Endodermal cell (in vitro differentiated cells): ENCODE measurements around the gene SLC7A1. TPM values are rescaled to one million over a fixed set of nuclear protein-coding genes. Genes with fewer than 3 reads are reported as not detected.

Experiments used
- DNase-seq: peaks from one replicate; pipeline ENCODE4 v3.0.0-alpha.2; 2017
- H3K27ac ChIP-seq: 2 replicates; pipeline ENCODE4 v1.5.1; 2013; ENCODE audit warnings: mild to moderate bottlenecking, low read depth, low read length, moderate library complexity
- H3K27me3 ChIP-seq: 2 replicates; pipeline ENCODE4 v1.6.1; 2013; ENCODE audit warnings: mild to moderate bottlenecking, low read length, moderate library complexity; ENCODE audit not compliant: insufficient read depth, control insufficient read depth, poor library complexity, severe bottlenecking
- H3K36me3 ChIP-seq: 2 replicates; pipeline ENCODE4 v1.7.0; 2013; ENCODE audit warnings: mild to moderate bottlenecking, low read length, moderate library complexity; ENCODE audit not compliant: control insufficient read depth, insufficient read depth
- H3K4me1 ChIP-seq: one replicate; pipeline ENCODE4 v1.7.0; 2013; ENCODE audit warnings: low read length; ENCODE audit not compliant: control insufficient read depth, insufficient read depth
- H3K4me3 ChIP-seq: 2 replicates; pipeline ENCODE4 v1.5.1; 2013; ENCODE audit warnings: mild to moderate bottlenecking, low read length, moderate library complexity
- H3K9ac ChIP-seq: 2 replicates; pipeline ENCODE4 v1.6.1; 2013; ENCODE audit warnings: mild to moderate bottlenecking, low read length, moderate library complexity; ENCODE audit not compliant: poor library complexity, severe bottlenecking; ENCODE audit errors: extremely low read depth
- H3K9me3 ChIP-seq: 2 replicates; pipeline ENCODE4 v1.6.1; 2013; ENCODE audit warnings: mild to moderate bottlenecking, low read length, moderate library complexity; ENCODE audit not compliant: control insufficient read depth
- H3K27ac Mint-ChIP-seq: 2 replicates; pipeline ENCODE4 v1.8.0; 2020; ENCODE audit warnings: mixed read lengths
- H3K27me3 Mint-ChIP-seq: 2 replicates; pipeline ENCODE4 v1.8.0; 2021; ENCODE audit warnings: mild to moderate bottlenecking, mixed read lengths; ENCODE audit not compliant: insufficient read depth
- H3K36me3 Mint-ChIP-seq: 2 replicates; pipeline ENCODE4 v1.8.0; 2020; ENCODE audit warnings: low read depth, mixed read lengths
- H3K4me1 Mint-ChIP-seq: 2 replicates; pipeline ENCODE4 v1.8.0; 2020; ENCODE audit warnings: mixed read lengths
- H3K4me3 Mint-ChIP-seq: 2 replicates; pipeline ENCODE4 v1.8.0; 2020; ENCODE audit warnings: mild to moderate bottlenecking, moderate library complexity, mixed read lengths
- H3K9me3 Mint-ChIP-seq: 2 replicates; pipeline ENCODE4 v1.8.0; 2020; ENCODE audit warnings: mild to moderate bottlenecking, mixed read lengths
- WGBS, 2 experiments: methylation state at CpG; one replicate each; pipeline versions ENCODE4 v1.1.5 to v1.1.7; 2013; ENCODE audit warnings: missing lambda C conversion rate in 2 of 2, mixed read lengths in 1 of 2; ENCODE audit not compliant: insufficient coverage in 1 of 2, insufficient read length in 1 of 2; 5-methylcytosine and 5-hydroxymethylcytosine counted together
- total RNA-seq, 2 donors: library from RNA; stranded (reverse); fragmentation: NEBNext Ultra II Directional in 1 of 2; extraction: Animal tissue kit (Norgen Biotek cat#: 25700) in 1 of 2; gene quantifications; 2 replicates in 1 of 2; 3 replicates in 1 of 2; pipeline ENCODE4 v1.2.1, GENCODE V29; 2021
- TF ChIP-seq, protein P1 (sequence below): fragments of 200-600 bp; sonication (generic); conservative IDR thresholded peaks from 2 replicates; pipeline ENCODE4 v1.5.0; 2021; ENCODE audit warnings: antibody characterized with exemption, mild to moderate bottlenecking

Gene SLC7A1
- total RNA-seq, 2 donors from 2014 or later: 26.0 to 27.3 TPM

- no peaks in the 10 kb centered on the region for H3K4me1 Mint-ChIP-seq
- H3K4me3 ChIP-seq: no peak overlapping the region
- H3K4me1 ChIP-seq: no peaks in the 10 kb centered on the region
- TF ChIP-seq, protein P1, sequence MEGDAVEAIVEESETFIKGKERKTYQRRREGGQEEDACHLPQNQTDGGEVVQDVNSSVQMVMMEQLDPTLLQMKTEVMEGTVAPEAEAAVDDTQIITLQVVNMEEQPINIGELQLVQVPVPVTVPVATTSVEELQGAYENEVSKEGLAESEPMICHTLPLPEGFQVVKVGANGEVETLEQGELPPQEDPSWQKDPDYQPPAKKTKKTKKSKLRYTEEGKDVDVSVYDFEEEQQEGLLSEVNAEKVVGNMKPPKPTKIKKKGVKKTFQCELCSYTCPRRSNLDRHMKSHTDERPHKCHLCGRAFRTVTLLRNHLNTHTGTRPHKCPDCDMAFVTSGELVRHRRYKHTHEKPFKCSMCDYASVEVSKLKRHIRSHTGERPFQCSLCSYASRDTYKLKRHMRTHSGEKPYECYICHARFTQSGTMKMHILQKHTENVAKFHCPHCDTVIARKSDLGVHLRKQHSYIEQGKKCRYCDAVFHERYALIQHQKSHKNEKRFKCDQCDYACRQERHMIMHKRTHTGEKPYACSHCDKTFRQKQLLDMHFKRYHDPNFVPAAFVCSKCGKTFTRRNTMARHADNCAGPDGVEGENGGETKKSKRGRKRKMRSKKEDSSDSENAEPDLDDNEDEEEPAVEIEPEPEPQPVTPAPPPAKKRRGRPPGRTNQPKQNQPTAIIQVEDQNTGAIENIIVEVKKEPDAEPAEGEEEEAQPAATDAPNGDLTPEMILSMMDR: no peak
- no peaks in the 10 kb centered on the region for H3K27me3 Mint-ChIP-seq
- peaks cover 14% of the 10 kb centered on the region for H3K36me3 Mint-ChIP-seq
- no peaks in the 10 kb centered on the region for H3K27me3 ChIP-seq
- no peak overlapping the region for H3K4me3 Mint-ChIP-seq
- 84 to 91% methylated on average over 3 to 8 of the region's 8 CpGs for WGBS, 2 experiments
- no peaks in the 10 kb centered on the region for H3K9me3 ChIP-seq
- no peaks in the 10 kb centered on the region for H3K9me3 Mint-ChIP-seq
- peaks cover 20% of the 10 kb centered on the region for H3K36me3 ChIP-seq
- no peak overlapping the region for H3K27ac Mint-ChIP-seq
- H3K9ac ChIP-seq: no peak overlapping the region
- H3K27ac ChIP-seq: no peak overlapping the region
- no peak for DNase-seq
Observed at GRCh38 chr13:29511980-29512379, 83.5 kb downstream of the SLC7A1 start.

GRCh38 chr13:29511106-29511796 lies 84.2 kb downstream of the SLC7A1 start:
- no peaks in the 10 kb centered on the region for H3K9me3 Mint-ChIP-seq
- Histone ChIP-seq H3K9ac (no peak overlapping the region), H3K4me3 (no peak overlapping the region), H3K9me3 (no peaks in the 10 kb centered on the region), H3K27ac (no peak overlapping the region), H3K36me3 (peaks cover 15% of the 10 kb centered on the region), H3K27me3 (no peaks in the 10 kb centered on the region), H3K4me1 (no peaks in the 10 kb centered on the region)
- H3K27ac Mint-ChIP-seq: peak overlapping the region; percentile 30
- no peak for DNase-seq
- H3K4me3 Mint-ChIP-seq: no peak overlapping the region
- WGBS, 2 experiments: 93 to 96% methylated on average over 4 to 12 of the region's 12 CpGs
- no peaks in the 10 kb centered on the region for H3K4me1 Mint-ChIP-seq
- TF ChIP-seq, protein P1: no peak
- no peaks in the 10 kb centered on the region for H3K27me3 Mint-ChIP-seq
- H3K36me3 Mint-ChIP-seq: peaks cover 14% of the 10 kb centered on the region

- Mint-ChIP-seq H3K27ac (no peak overlapping the region), H3K36me3 (peaks cover 10% of the 10 kb centered on the region), H3K9me3 (no peaks in the 10 kb centered on the region), H3K4me3 (no peak overlapping the region), H3K4me1 (no peaks in the 10 kb centered on the region), H3K27me3 (no peaks in the 10 kb centered on the region)
- Histone ChIP-seq H3K27me3 (no peaks in the 10 kb centered on the region), H3K36me3 (peaks cover 9% of the 10 kb centered on the region), H3K9me3 (no peaks in the 10 kb centered on the region), H3K9ac (no peak overlapping the region), H3K27ac (no peak overlapping the region), H3K4me1 (no peaks in the 10 kb centered on the region), H3K4me3 (no peak overlapping the region)
- DNase-seq: no peak
- TF ChIP-seq, protein P1: no peak
- 95 to 96% methylated on average over 6 to 10 of the region's 10 CpGs for WGBS, 2 experiments
Observed at GRCh38 chr13:29510651-29511084, 84.8 kb downstream of the SLC7A1 start.
